NCI-H82 (cell line): ENCODE data around the gene DNAJA1.
"Not testable (repeated sequence)": the region's sequence is repeated elsewhere in the genome, so short reads cannot be mapped to it uniquely, and the experiment has no call there.

ENCODE experiments used
- DNase-seq: peaks from one replicate; lab custom pipeline; 2025; lab: John Stamatoyannopoulos, UW

DNAJA1 gene

GRCh38 chr9:33024966-33025571 lies at the start of gene DNAJA1:
Gene DNAJA1, plus strand, starts transcription at chr9:33025273. Its CDS starts 1,212 bp downstream, at chr9:33026485.
- peak; percentile 94 for DNase-seq

- DNase-seq = no peak
Observed at GRCh38 chr9:32978051-32978450, 47.0 kb upstream of the DNAJA1 start.

GRCh38 chr9:32986971-32987370 lies 38.1 kb upstream of the DNAJA1 start:
- no peak for DNase-seq

GRCh38 chr9:32989660-32990059 lies 35.4 kb upstream of the DNAJA1 start:
- no peak for DNase-seq

GRCh38 chr9:32991897-32992594 lies 33.0 kb upstream of the DNAJA1 start:
- DNase-seq = no peak

GRCh38 chr9:32992595-32993238 lies 32.4 kb upstream of the DNAJA1 start:
- no peak for DNase-seq

GRCh38 chr9:33000682-33001055 lies 24.4 kb upstream of the DNAJA1 start:
- DNase-seq = not testable (repeated sequence)

GRCh38 chr9:33005335-33005734 lies 19.7 kb upstream of the DNAJA1 start:
- DNase-seq = not testable (repeated sequence)

- no peak for DNase-seq
Observed at GRCh38 chr9:33007755-33008154, 17.3 kb upstream of the DNAJA1 start.

GRCh38 chr9:33011831-33012230 lies 13.2 kb upstream of the DNAJA1 start:
- DNase-seq = no peak

- DNase-seq = no peak
Observed at GRCh38 chr9:33012328-33013069, 12.6 kb upstream of the DNAJA1 start.

GRCh38 chr9:33013962-33014664 lies 11.0 kb upstream of the DNAJA1 start:
- DNase-seq = no peak

GRCh38 chr9:33014665-33015014 lies 10.4 kb upstream of the DNAJA1 start:
- no peak for DNase-seq

GRCh38 chr9:33017283-33018041 lies 7.6 kb upstream of the DNAJA1 start:
- no peak for DNase-seq

GRCh38 chr9:33019797-33020196 lies 5.3 kb upstream of the DNAJA1 start:
- DNase-seq = no peak

- DNase-seq = no peak
Observed at GRCh38 chr9:33022303-33022702, 2.8 kb upstream of the DNAJA1 start.

GRCh38 chr9:33022755-33023154 lies 2.3 kb upstream of the DNAJA1 start:
- DNase-seq = no peak

- no peak for DNase-seq
Observed at GRCh38 chr9:33023661-33024060, 1.4 kb upstream of the DNAJA1 start.

- DNase-seq = peak; percentile 42
Observed at GRCh38 chr9:33024126-33024965, 727 bp upstream of the DNAJA1 start.

GRCh38 chr9:33025572-33026342 lies 684 bp downstream of the DNAJA1 start:
- DNase-seq = peak; percentile 68
